Measurements from ENCODE around the gene ASCC1.
"Not testable (repeated sequence)": the region's sequence is repeated elsewhere in the genome, so short reads cannot be mapped to it uniquely, and the experiment has no call there.

Gene ASCC1

DNA sequence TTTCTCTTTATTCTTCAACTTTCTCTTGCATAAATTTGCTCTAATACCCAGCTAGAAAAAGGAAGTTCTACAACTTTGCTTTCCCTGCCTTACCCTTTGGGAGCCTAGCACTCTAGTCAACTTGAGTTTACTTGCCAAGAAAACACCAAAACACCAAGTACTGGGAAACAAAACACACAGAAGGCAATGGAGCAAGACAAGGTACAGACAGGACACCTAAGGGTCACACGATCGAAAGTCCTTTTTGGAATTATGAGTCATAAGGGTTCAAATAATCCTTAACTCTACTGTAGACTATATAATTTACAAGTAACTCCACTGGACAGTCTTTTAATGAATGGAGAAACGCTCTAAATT is 42.8 kb downstream of the ASCC1 start:
- DNase-seq: no peak

DNA sequence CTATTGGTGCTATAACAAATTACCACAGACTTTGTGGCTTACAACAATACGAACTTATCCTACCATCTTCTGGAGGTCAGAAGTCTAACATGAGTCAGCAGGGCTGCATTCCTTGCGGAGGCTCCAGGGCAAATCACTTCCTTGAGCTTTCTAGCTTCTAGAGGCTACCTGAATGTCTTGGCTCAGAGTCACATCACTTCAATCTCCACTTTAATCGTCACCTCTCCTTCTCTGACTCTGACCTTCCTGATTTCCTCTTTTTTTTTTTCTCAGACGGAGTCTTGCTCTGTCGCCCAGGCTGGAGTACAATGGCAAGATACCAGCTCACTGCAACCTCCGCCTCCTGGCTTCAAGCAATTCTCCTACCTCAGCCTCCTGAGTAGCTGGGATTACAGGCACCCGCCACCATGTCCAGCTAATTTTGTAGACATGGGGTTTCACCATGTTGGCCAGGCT is 44.9 kb downstream of the ASCC1 start:
- no peak for DNase-seq

DNA sequence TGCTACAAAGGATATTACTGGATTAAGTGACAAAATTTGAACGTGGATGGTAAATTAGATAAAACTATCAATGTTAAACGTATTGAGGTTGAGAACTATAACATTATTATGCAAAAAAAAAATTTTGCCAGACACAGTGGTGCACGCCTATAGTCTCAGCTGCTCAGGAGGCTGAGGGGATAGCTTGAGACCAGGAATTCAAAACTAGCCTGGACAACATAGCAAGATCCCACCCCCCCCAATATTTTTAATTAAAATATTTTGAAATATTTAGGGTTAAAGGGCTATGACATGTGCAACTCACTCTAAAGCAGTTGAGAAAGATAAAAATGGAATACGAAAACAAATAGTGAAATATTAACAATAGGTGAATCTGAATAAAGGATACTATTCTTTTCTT is 45.3 kb downstream of the ASCC1 start:
- DNase-seq: no peak

DNA sequence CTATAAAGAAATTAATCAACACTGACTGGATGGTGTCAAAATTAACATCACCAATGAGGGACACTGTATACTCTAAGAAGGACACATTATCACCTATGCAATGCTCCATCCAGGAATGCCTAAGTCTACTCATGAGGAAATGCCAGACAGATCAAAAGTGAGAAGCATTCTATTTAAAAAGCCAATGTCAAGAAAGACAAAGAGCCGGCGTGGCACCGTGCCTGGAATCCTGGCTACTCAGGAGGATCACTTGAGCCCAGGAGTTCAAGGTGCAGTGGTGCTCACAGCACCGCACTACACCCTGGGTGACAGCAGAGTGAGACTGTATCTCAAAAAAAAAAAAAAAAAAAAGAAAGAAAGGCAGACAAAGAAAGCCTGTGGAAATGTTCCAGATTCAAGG is 45.8 kb downstream of the ASCC1 start:
- DNase-seq: no peak

DNA sequence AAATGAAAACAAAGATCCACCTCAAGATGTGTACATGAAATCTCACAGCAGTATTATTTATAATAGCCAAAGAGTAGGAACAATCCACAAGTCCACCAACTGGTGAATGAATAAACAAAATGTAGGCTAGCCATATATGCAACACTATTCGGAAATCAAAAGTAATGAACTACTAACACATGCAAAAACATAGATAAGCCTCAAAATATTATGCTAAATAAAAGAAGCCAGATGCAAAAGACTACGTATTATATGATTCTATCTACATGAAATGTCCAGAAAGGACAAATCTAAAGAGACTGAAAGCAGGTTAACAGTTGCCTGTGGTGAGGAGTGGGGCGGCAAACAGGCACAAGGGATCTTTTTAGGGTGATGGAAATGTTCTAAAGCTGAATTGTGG is 49.0 kb downstream of the ASCC1 start:
- no peak for DNase-seq

DNA sequence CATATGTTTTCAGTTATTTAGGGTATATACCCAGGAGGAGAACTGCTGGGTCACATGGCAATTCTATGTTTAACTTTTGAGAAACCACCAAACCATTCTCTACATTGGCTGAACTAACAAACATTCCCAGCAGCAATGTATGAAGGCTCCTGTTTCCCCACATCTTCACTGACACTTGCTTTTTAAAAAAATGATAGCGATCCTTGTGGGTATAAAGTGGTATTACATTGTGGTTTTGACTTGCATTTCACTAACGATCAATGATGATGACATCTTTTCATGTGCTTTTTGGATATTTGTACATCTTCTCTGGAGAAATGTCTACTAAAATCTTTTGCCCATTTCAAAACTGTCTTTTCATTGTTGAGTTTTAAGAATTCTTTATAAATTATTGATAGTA is 51.5 kb downstream of the ASCC1 start:
- DNase-seq: no peak

DNA sequence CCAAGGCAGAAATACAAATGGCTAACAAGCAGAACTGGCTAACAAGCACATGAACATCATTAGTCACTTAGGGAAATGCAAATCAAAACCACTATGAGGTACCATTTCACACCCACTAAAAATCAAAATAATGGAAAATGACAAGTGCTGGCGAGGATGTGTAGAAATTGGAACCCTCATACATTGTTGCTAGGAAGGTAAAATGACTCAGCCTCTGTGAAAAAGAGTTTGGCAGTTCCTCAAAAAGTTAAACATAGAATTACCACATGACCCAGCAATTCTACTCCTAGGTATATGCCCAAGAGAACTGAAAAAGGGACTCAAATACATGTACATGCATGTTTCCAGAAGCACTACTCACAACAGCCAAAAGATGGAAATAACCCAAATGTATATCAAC is 53.1 kb downstream of the ASCC1 start:
- DNase-seq: no peak

DNA sequence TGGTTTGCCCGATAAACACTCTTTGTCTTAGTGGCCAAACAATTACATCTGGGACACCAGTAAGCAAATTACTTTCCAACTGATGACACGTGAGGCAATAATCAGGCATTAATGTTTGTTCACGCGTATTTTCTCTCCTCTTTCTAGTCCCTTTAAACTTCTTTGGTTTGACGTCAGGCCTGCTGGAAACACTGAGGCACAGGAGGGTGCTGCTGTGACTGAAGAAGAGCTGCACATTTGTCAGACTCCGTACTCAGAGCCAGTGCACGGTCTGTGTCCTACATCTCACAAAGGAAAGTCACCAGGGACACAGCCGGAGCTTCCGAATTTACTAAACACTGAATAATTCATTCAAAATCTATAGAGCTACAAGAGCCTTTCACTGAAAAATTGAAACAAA is 57.9 kb downstream of the ASCC1 start:
- peak in 33 of 51 donors; percentile 2 to 71 (median 25) for DNase-seq

DNA sequence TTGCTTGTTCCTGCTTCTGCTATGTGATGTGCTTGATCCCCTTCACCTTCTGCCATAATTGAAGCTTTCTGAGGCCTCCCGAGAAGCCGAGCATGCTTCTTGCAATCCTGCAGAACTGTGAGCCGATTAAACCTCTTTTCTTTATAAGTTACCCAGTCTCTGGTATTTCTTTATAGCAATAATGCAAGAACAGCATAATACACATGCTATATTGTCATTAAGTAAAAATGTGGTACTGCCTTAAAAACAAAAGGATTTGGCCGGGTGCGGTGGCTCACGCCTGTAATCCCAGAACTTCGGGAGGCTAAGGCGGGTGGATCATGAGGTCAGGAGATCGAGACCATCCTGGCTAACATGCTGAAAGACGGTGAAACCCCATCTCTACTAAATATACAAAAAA is 59.9 kb downstream of the ASCC1 start:
- no peak for DNase-seq

DNA sequence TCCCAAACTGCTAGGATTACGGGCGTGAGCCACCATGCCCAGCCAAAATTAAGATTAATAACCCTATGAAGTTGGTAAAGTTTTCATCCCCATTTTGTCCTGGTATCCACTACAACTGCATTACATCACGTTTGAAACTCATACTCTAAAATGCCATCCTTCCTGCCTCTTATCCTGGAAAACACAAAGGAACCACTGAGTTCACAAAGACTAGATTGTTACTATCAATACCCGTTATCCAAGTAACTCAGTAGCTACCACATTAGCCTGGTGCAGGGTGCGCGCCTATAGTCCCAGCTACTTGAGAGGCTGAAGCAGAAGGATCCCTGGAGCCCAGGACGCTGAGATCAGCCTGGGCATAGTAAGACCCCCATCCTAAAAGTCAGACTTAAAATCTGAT is 63.8 kb downstream of the ASCC1 start:
- DNase-seq: no peak

DNA sequence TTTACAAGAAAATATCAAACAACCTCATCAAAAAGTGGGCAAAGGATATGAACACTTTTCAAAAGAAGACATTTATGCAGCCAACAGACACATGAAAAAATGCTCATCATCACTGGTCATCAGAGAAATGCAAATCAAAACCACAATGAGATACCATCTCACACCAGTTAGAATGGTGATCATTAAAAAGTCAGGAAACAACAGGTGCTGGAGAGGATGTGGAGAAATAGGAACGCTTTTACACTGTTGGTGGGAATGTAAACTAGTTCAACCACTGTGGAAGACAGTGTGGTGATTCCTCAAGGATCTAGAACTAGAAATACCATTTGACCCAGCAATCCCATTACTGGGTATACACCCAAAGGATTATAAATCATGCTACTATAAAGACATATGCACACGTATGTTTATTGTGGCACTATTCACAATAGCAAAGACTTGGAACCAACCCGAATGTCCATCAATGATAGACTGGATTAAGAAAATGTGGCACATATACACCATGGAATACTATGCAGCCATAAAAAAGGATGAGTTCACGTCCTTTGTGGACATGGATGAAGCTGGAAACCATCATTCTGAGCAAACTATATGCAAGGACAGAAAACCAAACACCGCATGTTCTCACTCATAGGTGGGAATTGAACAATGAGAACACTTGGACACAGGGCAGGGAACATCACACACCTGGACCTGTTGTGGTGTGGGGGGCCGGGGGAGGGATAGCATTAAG is 65.2 kb downstream of the ASCC1 start:
- not testable (repeated sequence) for DNase-seq

DNA sequence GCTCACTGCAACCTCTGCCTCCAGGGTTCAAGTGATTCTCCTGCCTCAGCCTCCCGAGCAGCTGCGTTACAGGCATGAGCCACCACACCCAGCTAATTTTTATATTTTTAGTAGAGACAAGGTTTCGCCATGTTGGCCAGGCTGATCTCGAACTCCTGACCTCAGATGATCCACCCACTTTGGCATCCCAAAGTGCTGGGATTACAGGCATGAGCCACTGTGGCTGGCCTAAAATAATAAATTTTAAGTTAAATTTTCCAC is 68.8 kb downstream of the ASCC1 start:
- not testable (repeated sequence) for DNase-seq

DNA sequence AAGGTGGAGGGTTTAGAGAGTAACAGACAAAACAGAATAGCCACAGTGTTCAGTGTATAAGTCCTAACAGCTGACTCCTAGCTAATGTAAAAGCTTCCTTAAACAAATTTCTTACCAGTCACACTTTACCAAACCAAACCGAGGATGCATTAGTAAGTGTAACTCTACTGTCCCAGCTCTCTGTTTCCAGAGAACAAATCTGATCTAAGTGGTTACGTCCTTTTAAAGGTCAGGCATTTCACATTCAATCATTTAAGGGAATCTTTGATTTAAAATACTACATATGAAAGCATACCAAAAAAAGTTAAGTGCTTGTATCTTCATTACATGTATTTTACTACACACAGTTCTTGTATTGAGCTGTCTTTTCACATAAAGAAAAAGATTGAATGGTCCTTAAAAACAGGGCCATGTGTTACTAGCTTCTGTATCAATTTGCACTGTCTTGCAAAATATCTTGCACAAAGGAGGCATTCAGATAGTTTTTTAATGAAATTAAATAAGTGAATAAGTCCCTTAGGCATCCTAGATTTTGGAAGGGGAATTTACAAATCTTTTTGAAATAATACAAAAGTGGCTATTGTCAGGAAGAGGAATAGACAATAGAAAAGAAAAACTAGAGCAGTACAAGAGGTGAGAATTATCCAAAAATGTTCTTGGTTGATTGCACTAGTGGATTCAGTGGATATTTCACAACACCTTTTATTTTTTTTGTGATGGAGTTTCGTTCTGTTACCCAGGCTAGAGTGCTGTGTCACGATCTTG is 69.3 kb downstream of the ASCC1 start:
- DNase-seq: no peak

DNA sequence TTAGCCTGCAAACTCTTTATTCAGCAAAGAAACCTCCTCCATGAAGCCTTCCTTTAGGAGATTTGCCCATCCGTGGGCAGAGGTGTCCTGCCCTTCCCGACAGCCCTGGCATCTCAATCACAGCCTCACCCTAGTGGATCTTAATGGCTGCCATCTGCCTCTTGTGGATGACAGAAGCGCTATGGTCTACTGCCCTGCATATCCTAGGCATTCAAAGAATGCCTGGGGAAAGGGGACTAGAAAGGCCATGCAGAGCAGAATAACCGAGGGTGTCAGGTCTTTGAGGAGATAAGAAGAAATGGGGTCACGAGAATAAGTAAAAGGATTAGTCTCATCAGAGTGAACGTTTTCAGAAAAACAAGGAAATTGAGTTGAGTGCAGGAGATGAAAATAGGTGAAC is 70.0 kb downstream of the ASCC1 start:
- DNase-seq: no peak

DNA sequence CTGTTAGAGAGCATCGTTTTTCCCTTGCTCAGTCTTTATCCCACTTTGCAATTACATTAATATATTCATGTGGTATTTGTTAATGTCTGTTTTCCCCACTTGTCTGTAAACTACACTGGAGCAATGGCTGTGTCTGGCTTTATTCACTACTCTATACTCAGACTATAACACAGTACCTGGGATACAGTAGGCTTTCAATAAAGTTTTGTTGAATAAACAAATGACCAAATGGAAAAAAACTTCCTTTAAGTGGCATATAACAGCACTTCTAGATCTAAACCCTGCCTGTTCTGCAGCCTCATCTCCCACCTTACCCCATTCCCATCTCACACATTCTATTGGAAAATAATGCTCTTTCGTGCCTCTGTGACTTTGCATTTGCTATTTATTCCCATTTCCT is 70.4 kb downstream of the ASCC1 start:
- no peak for DNase-seq

DNA sequence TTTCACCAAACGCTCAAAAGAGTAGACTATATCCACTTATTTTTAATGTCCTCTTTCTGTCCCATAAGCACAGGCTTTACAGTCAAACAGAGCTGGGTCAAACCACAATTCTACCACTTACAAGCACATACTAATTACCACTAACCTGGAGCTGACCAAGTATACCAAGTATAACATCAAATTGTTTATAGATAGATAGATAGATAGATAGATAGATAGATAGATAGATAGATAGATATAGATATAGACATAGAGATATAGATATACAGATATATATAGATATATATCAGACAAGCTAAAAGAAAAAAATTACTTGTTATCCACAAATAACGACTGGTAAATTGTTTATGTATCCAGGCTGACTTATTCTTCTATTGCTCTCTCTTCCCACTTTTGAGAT is 75.2 kb downstream of the ASCC1 start:
- no peak for DNase-seq

DNA sequence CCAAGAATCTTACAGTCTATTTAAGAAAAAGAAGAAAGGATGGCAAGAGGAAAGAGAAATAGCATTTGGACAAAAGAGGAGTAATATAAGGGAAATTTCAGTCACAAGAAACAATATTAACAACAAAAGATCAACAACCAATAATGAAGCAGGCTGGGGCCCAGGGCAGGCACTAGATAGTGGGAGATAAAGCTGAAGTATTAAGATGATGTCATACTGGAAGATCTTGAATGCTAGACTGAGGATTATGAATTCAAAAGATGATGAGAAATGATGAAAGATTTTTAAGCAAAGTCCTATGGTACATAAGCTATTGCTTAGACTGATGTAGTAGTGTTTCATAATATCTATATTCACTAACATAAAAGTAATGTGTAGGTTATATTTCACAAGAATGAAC is 75.9 kb downstream of the ASCC1 start:
- DNase-seq: no peak

DNA sequence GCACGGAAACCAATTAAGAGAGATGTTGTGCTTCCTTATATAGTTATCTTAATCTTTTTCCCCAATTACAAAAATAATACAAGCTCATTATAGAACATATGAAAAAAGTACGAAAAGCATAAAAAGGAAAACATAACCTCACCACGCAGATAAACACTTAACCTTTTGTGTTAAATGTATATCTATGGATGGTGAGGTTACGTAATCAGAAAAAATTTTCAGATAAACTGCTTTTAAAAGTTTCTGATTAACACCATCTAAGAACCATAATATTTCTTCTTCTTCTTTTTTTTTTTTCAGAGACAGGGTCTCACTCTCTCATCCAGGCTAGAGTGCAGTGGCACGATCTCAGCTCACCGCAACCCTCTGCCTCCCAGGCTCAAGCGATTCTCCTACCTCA is 78.5 kb downstream of the ASCC1 start:
- DNase-seq: no peak

DNA sequence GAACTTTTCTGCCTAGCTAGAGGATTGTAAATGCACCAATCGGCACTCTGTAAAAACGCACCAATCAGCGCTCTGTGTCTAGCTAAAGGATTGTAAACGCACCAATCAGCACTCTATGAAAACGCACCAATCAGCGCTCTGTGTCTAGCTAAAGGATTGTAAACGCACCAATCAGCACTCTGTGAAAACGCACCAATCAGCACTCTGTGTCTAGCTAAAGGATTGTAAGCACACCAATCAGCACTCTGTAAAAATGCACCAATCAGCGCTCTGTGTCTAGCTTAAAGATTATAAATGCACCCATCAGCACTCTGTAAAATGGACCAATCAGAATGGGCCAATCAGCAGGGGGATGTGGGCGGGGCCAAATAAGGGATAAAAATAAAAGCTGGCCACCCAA is 79.9 kb downstream of the ASCC1 start:
- not testable (repeated sequence) for DNase-seq

DNA sequence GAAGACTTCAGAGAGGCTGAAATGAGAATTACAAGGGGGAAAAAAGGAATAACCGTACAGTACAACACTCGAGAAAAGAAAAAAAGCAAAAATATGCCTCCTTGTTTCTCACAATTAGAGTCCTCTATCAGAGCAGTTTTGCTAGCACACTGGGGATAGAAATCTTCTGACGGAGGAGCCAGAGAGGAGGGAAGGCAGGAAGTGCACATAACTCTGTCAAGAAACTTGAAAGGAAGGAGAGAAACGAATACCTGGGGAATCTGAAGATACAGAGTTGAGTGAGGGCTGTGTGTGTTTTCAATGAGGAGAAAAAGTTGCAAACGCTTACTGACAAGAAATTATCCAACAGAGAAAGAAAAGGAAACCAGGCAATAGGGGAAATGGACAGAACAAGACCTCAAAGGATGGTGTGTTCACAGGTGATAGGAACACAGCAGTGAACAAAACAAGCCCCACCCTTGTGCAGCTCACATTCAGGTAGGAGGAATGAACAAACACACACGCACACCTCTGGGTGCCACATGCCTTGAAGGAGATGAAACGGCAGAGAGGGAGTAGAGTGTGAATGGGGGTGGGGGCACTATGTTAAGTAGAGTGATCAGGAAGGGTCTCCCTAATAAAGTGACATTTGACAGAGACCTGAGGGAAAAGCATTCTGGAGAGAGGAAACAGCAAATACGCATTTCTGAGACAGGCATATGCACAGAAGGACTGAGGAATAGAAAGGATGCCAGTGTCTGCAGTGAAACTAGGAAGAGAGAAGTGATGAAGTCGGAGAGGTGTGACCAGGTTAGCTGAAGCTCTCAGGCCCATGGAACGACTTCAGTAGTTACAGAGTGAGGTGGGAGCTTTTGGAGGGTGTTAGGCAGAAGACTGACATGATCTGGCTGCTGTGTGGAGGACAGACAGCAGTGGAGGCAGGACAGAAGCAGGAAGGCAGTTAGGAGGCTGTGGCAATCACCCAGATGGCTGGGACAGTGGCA is 81.0 kb downstream of the ASCC1 start:
- no peak for DNase-seq

DNA sequence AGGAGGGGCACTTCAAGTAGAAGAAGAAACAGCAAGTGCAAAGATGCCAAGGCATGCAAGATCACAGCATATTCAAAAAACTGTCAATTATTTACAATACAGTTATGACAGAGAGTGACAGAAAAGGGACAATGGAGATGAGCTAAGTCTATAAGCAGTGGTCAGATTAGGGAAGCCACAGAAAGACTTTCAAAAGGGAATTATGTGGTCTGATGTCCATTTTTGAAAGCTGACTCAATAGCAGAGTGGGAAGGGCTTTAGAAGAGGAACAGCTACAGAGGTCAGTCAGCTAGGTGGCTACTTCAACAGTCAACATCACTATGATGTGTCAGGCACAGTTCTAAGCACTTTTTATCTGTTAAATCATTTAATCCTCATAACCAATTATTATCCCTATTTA is 82.6 kb downstream of the ASCC1 start:
- DNase-seq: no peak

DNA sequence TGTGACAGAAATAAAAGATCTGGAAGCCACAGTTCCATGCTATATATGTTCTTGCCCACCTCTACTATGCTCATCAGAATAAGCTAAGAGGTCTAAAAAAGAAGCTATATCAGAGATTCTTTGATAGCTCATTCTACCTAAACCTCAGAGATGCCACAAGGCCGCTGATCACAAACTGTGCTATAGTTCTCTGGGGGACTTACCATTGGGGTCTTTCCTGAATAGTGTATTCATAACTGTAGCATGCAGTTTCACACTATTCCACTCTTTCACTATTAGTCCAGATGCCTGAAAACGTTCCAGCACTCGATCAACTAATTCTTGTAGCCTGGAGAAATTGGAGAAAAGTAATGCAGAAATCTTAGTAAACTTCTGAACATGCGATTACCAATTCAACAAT is 83.2 kb downstream of the ASCC1 start:
- no peak for DNase-seq

All from hypothalamus (tissue), 51 donors.